Measurements from ENCODE around the gene CIITA.
"Not testable (repeated sequence)": the region's sequence is repeated elsewhere in the genome, so short reads cannot be mapped to it uniquely, and the experiment has no call there.

The CIITA gene

DNA sequence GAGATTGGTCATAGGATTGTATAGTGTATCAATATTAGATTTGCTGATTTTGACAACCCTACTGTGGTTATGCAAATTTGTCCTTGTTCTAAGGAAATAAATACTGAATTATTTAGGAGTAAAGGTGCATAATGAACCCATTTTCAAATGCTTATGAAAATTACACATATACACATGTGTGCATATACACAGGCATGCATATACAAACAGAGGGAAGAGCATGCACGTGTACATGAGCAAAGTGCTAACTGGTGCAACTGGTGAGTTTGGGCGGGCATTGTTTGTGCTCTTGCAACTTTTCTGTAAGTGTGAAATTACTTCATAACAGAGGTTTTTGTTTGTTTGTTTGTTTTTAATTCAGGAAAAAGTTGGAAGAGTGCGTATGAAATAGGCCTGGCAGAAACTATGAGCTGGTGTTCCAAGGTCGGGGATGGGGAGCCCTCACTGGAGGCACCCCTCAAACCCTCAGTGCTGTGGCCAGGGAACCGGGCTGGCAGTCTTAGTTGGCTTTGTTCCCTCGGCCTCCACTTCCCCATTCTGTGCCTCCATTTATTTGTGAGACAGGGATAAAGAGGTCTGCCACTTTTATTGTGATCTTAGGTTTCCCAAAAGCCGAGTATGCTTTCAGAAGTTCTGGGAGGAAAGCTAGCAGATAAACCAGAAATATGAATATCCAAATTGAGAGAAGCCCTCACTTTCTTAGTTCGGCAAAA is 59.4 kb downstream of the CIITA start:
- no peak for DNase-seq

DNA sequence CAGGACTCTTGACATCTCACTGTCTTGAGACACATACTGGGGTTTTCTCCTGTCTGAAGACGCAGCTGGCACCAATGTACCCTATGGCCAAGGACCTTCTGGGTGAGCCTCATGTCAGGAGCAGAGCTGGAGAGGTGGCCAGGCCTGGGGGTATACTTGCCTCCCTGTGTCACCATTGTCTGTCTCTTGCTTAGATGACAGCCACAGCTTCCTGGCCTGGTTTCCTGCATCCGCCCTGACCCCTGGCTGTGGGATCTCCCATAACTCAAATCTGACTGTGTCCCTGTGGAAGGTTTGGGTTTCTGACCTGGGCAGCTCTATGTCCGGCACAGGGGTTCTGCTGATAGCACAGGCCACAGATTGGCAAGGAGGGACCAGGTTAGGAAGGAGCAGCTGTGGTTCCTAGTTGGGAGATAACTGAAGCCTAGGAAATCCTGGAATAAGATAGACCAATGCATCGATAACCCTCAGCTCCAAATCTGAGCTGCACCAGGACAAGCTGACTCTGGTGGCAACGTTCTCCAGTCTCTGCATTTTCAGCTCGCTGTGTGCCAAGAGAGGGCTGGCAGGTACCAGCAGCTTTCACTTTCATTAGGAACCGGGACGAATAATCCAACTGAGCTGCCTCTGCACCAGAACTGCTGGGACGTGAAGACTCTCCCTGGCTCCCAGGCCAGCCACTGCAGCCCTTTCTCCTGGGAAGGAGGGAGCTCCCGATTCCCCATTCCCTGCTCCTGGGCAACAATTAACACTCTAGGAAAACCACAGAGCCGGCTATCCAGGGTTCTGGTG is 60.3 kb downstream of the CIITA start:
- DNase-seq: peak; percentile 26

DNA sequence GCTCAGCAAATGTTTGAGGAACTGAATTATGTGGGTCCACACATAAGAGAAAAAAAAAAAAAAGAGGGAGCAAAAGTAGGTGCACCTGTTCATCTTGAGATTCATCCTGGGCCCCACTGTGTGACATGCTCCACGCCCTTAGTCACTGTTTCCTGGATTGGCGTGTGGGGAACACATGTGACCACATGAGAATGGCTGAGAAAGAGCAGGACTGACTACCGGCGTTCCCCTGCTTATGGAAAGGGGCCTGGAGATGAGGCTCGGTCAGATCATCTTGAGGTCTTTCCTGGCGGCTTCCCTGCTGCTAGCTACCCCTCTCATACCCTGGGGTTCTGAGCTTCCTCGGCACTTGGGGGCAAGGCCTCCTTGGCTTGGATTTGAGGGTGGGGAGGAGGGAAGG is 61.3 kb downstream of the CIITA start:
- DNase-seq: peak; percentile 53

DNA sequence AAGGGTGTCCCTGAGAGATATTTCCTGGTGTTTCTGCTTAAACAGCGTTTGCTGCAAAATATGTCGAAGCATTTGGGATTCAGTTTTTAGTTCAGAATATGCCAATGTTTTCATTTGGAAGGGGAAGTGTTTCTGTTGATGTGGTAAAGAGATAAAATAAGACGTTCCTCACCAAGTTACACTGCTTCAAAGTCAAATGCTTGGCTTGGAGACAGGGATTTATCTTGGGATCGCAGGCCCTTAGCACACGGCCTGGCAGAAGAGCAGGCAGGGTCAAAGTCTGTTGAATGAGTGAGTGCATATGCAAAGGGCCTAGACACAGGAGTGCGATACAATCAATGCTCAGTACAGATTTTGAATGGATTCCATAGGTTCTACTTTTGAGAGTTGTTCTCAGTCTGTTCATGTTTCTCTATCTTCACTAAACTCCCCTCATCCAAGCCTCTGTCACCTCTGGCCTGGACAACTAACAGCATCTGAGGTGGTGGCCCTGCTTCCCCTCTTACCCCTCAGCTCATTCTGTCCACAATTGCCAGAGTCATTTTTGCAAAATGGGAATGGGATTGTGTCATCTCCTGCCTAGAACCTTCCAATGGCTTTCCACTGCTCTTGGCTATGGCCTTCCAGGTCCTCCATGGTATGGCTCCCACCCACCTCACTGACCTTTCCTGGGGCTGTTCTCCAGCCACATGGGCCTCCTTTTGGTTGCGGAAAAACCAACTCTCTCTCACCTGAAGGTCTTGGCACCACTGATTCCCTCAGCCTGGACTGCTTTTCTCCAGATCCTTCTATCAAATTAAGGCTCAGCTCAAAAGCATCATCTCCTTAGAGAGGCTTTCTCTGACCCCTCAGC is 62.0 kb downstream of the CIITA start:
- no peak for DNase-seq

DNA sequence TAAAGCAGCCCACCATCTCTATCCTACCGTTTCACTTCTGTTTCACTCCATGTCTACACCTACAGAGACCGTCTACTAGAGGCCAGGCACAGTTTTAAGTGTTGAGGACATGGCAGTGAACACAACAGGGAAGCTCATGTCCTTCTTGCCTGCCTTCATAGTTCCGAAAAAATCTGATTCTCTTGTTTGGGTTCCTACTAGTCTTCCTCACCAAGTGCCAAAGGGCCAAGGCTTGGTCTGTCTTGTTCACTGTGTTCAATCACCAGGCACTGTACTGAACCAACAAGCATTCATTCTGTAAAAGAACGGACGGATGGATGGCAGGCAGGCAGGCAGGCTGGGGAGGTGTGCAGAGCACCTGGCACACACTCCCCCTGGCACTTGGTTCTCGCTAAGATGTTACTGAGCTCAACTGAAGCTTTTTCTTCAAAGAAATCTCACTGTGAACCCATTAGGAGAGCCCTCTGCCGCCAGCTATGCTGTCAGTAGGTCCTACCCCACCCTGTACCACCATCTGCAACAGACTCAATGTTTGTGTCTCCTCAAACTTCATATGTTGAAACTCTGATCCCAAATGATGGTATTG is 62.7 kb downstream of the CIITA start:
- DNase-seq: no peak

- DNase-seq: no peak
Observed at GRCh38 chr16:10940501-10941079, 63.6 kb downstream of the CIITA start.

- DNase-seq: no peak
Observed at GRCh38 chr16:10941127-10941933, 64.3 kb downstream of the CIITA start.

GRCh38 chr16:10941935-10942351 is 64.9 kb downstream of the CIITA start:
- DNase-seq: not testable (repeated sequence)

- DNase-seq: peak; percentile 95
Observed at GRCh38 chr16:10942352-10943063, 65.5 kb downstream of the CIITA start, which contains the start of gene DEXI. TSS of gene DEXI (minus strand) at chr16:10942468. CDS start at chr16:10942005, 463 bp downstream.

GRCh38 chr16:10943064-10943353 is 66.0 kb downstream of the CIITA start:
- no peak for DNase-seq

- DNase-seq: peak; percentile 96
Observed at GRCh38 chr16:10944249-10945064, 67.5 kb downstream of the CIITA start, which contains the start of gene CLEC16A. TSS of gene CLEC16A (plus strand) at chr16:10944564. CDS start at chr16:10944718, 154 bp downstream.

DNA sequence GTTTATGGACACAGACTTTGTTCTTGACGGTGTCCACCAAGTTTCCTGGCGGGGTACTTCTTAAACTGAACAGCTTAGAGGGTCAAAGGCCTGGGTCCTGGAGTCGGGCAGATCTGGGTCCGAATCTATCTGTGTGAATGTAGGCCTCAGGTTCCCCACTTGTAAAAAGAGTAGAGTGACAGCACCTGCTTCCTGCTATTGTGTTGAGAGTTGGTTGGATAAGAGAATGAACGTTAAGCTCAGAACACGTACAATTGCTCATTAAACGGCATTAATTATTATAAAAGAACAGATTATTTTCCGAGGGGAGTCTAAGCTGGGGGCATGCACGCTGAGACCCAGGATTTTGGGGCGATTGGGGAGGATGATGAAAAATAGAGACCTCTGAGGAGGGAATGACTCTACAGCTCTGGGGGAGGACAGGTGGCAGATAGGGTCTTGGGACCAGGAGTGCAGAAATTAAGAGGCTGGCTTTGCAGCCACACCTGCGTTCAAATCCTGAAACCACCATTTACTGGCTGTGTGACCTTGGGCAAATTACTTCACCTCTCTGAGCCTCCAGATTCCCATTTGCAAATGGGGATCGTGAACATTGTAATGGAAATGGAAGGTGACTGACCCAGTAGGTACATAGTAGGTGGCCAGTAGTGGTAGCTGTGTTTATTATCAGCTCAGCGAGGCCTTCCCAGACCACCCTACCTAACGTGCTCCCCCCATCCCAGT is 68.2 kb downstream of the CIITA start:
- no peak for DNase-seq

DNA sequence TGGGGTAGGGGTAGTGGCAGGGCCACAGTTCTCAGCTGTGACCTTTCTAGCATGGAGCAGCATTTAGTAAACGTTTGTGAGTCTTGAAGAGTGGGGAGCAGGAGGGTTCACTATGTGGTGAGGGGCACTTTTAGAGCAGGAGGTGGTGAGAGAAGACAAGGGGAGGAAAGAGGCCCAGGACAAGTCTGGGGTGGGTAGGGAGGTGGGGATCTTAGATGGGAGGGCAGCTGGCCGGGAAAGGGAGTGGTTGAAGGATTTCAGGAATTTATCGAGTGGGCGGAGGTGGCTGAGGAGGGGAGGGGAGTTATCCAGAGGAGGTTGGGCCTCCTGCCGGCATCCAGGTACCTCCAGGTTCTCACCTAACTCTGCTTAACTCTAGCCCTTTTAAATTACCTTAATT is 69.3 kb downstream of the CIITA start:
- no peak for DNase-seq

GRCh38 chr16:10947211-10947787 is 70.3 kb downstream of the CIITA start:
- DNase-seq: no peak

DNA sequence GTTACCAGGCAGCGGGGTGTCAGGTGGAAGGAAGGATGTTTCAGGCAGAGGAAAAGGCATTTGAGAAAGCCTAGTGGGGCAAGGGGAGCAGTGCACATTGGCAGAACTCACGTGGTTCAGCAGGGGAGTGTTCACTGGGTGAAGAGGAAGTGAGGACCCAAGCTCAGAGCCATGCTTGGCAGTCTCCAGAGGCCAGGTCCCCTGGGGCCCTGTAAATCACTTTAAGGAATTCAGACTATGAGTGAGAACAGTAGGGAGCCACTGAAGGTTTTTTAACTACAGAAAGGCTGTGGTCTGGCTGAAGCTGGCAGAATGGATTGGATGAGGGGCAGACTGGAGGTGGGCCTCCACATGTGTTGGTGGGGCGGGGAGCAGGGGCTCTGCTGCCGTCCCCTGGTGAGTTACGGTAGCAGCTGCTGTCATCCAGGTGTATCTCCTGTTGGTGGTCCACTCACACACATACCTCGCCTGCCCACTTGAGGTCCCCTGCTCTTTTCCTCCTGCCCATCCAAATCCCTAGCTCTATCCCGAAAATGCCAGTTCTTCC is 72.5 kb downstream of the CIITA start:
- DNase-seq: peak; percentile 48

DNA sequence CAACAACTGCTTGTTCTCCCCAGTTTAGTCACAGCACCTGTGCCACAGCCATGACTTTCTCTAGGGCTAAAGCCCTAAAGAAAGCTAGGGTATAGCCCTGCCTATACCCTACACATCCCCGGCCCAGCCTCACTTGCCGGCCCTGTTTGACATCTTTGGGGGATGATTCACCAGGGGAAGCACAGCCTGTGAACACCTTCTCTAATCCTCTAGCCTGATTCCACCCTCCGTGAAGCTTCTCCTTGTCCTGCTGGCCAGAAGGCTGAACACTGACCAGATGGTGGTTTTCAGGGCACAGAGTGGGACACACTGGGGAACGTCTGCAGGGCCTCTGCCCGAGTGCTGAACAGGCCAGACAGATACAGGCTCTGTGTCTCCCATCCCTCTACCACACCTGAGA is 73.4 kb downstream of the CIITA start:
- DNase-seq: no peak

DNA sequence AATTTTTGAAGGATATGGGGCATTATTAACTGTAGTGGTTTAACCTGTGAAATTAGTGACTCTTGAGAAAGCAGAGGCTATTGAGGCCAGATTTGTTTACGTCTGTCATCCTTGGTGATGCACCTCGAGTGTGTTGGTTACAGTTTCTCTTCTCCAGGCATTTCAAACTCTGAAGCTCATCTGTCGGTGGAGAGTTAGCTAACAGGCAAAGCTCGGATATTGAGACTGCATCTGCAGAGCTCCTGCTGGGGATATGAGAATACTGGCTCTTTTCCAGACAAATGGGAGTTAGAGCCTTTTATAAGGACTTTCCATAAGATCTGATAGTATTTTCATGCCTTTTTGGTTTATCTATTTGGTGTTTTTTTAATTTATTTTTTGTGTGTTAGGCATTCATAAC is 74.0 kb downstream of the CIITA start:
- DNase-seq: no peak

DNA sequence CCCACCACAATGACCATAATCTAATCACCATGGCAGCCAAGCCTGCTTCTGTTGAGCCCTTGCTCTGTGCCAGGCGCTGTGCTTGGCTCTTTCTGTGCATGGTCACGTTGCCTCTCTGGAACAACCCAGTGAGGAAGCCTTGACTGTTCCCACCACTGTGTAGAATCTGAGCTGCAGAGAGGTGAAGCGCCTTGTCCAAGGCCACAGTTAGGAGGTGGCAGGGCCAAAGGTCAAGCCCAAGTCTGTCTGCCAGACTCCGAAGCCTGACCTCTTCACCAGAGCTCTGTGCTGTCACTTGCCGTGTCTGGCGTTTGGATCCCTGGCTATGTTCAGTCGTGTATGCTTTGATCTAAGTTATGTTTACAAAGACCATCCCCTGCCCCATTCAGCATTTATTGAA is 77.9 kb downstream of the CIITA start:
- no peak for DNase-seq
